ENCODE data around the gene SLC7A6OS.

SLC7A6OS gene

DNA sequence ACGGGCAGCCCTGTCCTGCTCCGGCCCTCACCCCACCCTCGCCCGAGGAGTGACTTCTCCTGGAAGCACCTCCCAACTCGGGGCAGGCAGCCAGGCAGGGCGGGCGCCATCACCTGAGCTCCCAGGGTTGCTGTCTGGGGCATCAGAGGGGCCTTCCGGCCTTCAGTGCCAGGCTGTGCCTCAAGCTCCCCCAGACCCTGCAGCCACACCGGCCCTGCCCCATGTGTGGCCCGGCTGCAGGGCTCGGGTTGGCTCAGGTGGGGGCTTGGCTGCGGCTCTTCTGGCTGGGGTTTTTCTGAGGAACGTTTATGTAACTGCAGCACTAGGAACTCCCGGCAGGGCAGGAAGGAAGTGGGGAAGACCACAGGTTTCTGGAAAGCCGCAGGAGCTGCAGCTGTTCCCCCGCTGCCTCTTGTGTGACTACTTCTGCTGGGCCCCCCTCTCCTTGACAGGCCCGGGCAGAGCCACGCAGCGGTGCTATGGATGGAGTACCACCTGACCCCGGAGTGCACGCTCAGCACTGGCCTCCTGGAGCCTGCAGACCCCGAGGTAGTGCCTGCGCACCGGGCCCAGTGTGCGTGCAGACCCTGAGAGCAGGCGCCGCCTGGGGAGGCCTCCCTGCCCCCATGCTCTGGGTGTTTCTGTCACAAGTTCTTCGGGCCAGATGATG, 45.6 kb upstream of the SLC7A6OS start:
- CTCF ChIA-PET, result interaction anchor here (0.8 to 2.6 kb wide), 3 partner anchors 9 to 164 kb away, joined by 3 to 13 read pairs (median 4); no protein-coding TSS in a partner anchor
- no peak for DNase-seq (ENCODE audit: low read depth, low spot score)
- TF ChIP-seq, protein P1, sequence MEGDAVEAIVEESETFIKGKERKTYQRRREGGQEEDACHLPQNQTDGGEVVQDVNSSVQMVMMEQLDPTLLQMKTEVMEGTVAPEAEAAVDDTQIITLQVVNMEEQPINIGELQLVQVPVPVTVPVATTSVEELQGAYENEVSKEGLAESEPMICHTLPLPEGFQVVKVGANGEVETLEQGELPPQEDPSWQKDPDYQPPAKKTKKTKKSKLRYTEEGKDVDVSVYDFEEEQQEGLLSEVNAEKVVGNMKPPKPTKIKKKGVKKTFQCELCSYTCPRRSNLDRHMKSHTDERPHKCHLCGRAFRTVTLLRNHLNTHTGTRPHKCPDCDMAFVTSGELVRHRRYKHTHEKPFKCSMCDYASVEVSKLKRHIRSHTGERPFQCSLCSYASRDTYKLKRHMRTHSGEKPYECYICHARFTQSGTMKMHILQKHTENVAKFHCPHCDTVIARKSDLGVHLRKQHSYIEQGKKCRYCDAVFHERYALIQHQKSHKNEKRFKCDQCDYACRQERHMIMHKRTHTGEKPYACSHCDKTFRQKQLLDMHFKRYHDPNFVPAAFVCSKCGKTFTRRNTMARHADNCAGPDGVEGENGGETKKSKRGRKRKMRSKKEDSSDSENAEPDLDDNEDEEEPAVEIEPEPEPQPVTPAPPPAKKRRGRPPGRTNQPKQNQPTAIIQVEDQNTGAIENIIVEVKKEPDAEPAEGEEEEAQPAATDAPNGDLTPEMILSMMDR (IDR thresholded peaks at IDR 0.05; ENCODE audit: insufficient read depth, low read length, missing control alignments), result no peak
- H3K4me3 ChIP-seq (ENCODE audit: low read depth, low read length), result no peak overlapping the region
- POLR2A ChIA-PET, result no interaction called here

DNA sequence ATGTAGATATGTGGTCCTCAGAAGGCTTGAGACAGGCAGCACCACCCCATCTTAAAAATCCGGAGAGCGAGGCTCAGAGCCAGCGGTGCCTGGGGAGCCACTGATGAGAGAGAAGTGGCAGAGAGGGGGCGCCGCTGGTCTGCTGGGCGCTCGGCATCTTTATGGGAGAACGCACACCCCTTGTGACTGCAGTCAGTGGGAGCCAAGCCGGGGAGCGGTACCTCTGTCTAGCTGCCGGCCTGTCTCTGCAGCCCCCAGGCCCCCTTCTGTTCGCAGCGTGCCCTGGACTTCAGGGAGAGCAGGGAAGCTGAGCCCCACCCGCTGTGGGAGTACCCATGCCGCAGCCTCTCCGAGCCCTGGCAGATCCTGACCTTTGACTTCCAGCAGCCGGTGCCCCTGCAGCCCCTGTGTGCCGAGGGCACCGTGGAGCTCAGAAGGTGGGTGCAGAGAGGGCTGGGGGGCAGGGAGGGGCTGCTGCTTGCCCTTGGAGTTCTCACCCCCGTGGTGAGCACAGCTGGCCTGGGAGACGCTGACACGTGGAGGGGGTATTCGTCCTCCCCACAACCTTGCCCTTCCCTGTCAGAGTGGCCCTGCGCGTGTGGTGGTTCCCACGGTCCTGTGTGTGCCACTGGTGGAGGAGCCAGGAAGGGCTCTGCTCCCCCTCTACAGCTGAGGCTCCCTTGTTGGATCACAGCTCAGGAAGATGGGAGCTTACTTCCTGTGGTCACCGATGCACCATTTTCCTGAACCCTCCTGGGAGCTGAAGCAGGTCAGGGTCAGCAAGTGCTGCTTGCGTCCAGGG, 44.9 kb upstream of the SLC7A6OS start:
- CTCF ChIA-PET, result interaction anchor here (0.8 to 2.6 kb wide), 4 partner anchors 9 to 165 kb away, joined by 3 to 13 read pairs (median 4); no protein-coding TSS in a partner anchor
- POLR2A ChIA-PET, result no interaction called here
- TF ChIP-seq, protein P1 (IDR thresholded peaks at IDR 0.05; ENCODE audit: insufficient read depth, low read length, missing control alignments), result no peak
- DNase-seq (ENCODE audit: low read depth, low spot score), result no peak
- H3K4me3 ChIP-seq (ENCODE audit: low read depth, low read length), result no peak overlapping the region

DNA sequence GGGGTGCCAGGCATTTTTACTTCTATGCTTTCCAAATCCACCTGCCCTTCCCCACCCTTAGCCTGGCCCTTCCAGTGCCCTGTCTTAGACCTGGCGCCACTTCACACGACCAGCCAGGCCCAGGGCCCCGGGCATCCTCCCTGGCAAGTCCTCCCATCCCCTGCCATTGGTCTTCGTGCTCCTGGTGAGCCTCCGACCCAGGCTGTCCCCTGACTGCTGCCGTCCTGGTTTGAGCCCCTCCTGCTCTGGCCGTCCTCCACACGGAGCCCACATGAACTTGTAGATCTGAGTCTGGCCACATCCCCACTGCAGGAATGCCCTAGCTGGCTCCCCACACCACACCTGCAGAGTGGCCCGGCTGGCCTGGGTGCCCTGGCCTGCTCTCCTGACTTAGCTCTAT, 44.1 kb upstream of the SLC7A6OS start:
- POLR2A ChIA-PET, result no interaction called here
- no peak overlapping the region for H3K4me3 ChIP-seq (ENCODE audit: low read depth, low read length)
- CTCF ChIA-PET, result interaction anchor here (1.5 to 2.6 kb wide), 3 partner anchors 10 to 166 kb away, joined by 4 to 13 read pairs (median 4); no protein-coding TSS in a partner anchor
- TF ChIP-seq, protein P1 (IDR thresholded peaks at IDR 0.05; ENCODE audit: insufficient read depth, low read length, missing control alignments), result no peak
- no peak for DNase-seq (ENCODE audit: low read depth, low spot score)

DNA sequence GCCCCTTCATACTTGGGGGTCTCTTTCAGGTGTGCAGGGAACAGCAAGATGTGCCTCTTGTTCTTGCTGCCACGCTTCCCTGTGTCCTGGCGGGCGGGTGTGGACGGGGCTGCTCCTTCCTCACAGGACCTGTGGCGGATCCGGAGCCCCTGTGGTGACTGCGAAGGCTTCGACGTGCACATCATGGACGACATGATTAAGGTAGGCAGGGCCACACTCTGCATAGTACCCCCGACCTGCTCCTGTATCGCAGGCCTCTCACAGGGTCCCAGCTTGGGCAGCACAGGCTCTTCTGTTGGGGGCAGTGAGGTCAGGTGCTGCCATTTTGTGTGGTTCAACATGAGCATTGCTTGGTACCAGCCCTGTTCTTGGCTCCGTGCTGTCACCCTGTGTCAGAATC, 42.6 kb upstream of the SLC7A6OS start:
- POLR2A ChIA-PET, result no interaction called here
- no peak for DNase-seq (ENCODE audit: low read depth, low spot score)
- CTCF ChIA-PET, result interaction anchor here (1.4 kb wide), 1 partner anchor 11 kb away, joined by 6 read pairs; no protein-coding TSS in a partner anchor
- TF ChIP-seq, protein P1 (IDR thresholded peaks at IDR 0.05; ENCODE audit: insufficient read depth, low read length, missing control alignments), result no peak
- no peak overlapping the region for H3K4me3 ChIP-seq (ENCODE audit: low read depth, low read length)

DNA sequence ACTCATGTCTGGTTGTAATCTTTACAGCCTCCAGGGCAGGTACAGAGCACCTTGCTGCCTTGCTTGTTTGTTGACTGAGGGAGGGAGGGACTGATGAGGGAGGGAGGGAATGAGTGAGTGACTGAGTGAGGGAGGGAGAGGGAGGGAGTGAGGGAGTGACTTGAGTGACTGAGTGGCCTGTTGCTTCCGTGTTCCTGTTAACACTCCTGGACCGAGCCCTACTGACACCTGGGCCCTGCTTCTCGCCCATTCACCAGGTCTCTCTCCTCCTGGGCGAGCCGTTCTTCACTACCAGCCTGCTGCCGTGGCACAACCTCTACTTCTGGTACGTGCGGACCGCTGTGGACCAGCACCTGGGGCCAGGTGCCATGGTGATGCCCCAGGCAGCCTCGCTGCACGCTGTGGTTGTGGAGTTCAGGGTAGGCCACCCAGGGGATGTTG, 41.3 kb upstream of the SLC7A6OS start:
- H3K4me3 ChIP-seq (ENCODE audit: low read depth, low read length), result no peak overlapping the region
- POLR2A ChIA-PET, result no interaction called here
- CTCF ChIA-PET, result interaction anchor here (0.8 kb wide), 1 partner anchor 24 kb away, joined by 5 read pairs; no protein-coding TSS in a partner anchor
- DNase-seq (ENCODE audit: low read depth, low spot score), result no peak
- TF ChIP-seq, protein P1 (IDR thresholded peaks at IDR 0.05; ENCODE audit: insufficient read depth, low read length, missing control alignments), result no peak

DNA sequence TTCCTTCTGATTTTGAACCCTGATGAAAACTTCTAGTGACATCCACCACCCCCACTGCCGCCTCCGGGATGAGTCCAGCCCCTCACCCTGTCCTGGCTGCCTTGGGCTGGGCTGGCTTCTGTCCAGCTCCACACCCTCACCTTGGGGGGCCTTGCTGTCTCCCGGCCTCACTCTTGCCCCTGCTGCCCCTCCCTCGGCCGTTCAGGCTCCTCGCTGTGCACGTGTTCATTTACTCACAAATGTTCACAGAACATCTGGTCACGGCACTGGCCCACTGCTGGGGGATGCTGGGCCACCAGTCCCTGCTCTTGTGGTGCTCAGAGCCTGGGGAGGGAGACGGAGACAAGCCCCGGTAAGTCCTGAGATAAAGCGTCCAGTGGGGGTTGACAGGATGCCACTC, 40.7 kb upstream of the SLC7A6OS start:
- CTCF ChIA-PET, result interaction anchor here (0.6 kb wide), 1 partner anchor 15 kb away, joined by 3 read pairs; no protein-coding TSS in a partner anchor
- TF ChIP-seq, protein P1 (IDR thresholded peaks at IDR 0.05; ENCODE audit: insufficient read depth, low read length, missing control alignments), result no peak
- no peak overlapping the region for H3K4me3 ChIP-seq (ENCODE audit: low read depth, low read length)
- POLR2A ChIA-PET, result no interaction called here
- DNase-seq (ENCODE audit: low read depth, low spot score), result no peak

Data from AG04449 (cell line).